GM21515 (cell line): ENCODE results near the gene CTDP1.

Experiments used
- ATAC-seq: cut with Tn5 transposase; IDR thresholded peaks from one replicate; pipeline ENCODE4 v1.9.1; 2021; ENCODE audit not compliant: unreplicated experiment

Gene CTDP1

GRCh38 chr18:79679552-79680099, at the start of gene CTDP1:
CTDP1 (plus strand) TSS chr18:79679803; CDS start chr18:79679948, 145 bp downstream.
- peak; percentile 63 for ATAC-seq

- no peak for ATAC-seq
These were observed 49.1 kb upstream of the CTDP1 start for GRCh38 chr18:79630281-79631095.

GRCh38 chr18:79631096-79631507, 48.5 kb upstream of the CTDP1 start:
- ATAC-seq = no peak

- ATAC-seq = no peak
These were observed 47.7 kb upstream of the CTDP1 start for GRCh38 chr18:79631761-79632446.

- no peak for ATAC-seq
These were observed 46.8 kb upstream of the CTDP1 start for GRCh38 chr18:79632765-79633164.

GRCh38 chr18:79634186-79634585, 45.4 kb upstream of the CTDP1 start:
- ATAC-seq = no peak

- ATAC-seq = no peak
These were observed 44.8 kb upstream of the CTDP1 start for GRCh38 chr18:79634593-79635426.

GRCh38 chr18:79635427-79635726, 44.2 kb upstream of the CTDP1 start:
- ATAC-seq = no peak

- no peak for ATAC-seq
These were observed 42.3 kb upstream of the CTDP1 start for GRCh38 chr18:79637181-79637920.

GRCh38 chr18:79637921-79638909, 41.4 kb upstream of the CTDP1 start:
- no peak for ATAC-seq

GRCh38 chr18:79639072-79639829, 40.4 kb upstream of the CTDP1 start:
- no peak for ATAC-seq

- ATAC-seq = no peak
These were observed 39.4 kb upstream of the CTDP1 start for GRCh38 chr18:79640064-79640672.

GRCh38 chr18:79640875-79641274, 38.7 kb upstream of the CTDP1 start:
- ATAC-seq = no peak

- ATAC-seq = no peak
These were observed 37.7 kb upstream of the CTDP1 start for GRCh38 chr18:79641722-79642497.

- no peak for ATAC-seq
These were observed 37.0 kb upstream of the CTDP1 start for GRCh38 chr18:79642626-79643025.

- no peak for ATAC-seq
These were observed 36.3 kb upstream of the CTDP1 start for GRCh38 chr18:79643054-79643984.
